ENCODE results near the gene SEMA4D. TPM values are rescaled to one million over a fixed set of nuclear protein-coding genes. Genes with fewer than 3 reads are reported as not detected.

SEMA4D gene
- total RNA-seq, 1 donor from 2014 or later, result 79.7 TPM

DNA sequence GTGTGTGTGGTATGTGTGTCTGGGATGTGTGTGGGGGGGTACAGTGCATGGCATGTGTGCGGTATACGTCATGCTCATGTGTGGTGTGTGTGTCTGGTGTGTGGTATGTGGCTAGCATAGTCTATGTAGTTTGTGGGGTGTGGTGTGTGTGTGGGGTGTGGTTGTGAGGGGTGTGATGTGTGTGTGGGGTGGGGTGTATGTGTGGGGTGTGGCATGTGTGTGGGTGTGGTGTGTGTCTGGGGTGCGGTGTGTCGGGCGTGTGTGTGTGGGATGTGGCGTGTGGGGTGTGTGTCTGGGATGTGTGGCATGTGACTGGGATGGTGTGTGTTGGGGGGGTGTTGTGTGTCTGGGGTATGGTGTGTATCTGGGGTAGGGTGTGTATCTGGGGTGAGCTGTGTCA lies 127.3 kb downstream of the SEMA4D start:
- TF ChIP-seq, protein P1, sequence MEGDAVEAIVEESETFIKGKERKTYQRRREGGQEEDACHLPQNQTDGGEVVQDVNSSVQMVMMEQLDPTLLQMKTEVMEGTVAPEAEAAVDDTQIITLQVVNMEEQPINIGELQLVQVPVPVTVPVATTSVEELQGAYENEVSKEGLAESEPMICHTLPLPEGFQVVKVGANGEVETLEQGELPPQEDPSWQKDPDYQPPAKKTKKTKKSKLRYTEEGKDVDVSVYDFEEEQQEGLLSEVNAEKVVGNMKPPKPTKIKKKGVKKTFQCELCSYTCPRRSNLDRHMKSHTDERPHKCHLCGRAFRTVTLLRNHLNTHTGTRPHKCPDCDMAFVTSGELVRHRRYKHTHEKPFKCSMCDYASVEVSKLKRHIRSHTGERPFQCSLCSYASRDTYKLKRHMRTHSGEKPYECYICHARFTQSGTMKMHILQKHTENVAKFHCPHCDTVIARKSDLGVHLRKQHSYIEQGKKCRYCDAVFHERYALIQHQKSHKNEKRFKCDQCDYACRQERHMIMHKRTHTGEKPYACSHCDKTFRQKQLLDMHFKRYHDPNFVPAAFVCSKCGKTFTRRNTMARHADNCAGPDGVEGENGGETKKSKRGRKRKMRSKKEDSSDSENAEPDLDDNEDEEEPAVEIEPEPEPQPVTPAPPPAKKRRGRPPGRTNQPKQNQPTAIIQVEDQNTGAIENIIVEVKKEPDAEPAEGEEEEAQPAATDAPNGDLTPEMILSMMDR (IDR thresholded peaks at IDR 0.05), result no peak
- no peak overlapping the region for H3K4me3 Mint-ChIP-seq
- POLR2A ChIA-PET, result no interaction called here
- DNase-seq (no peak), ATAC-seq (ENCODE audit: low read depth) (no peak)
- intact Hi-C loops (cut with micrococcal nuclease), result loop anchor here (5.0 kb wide), 1 partner anchor 37 kb away; no protein-coding TSS in a partner anchor
- CTCF ChIA-PET, result no interaction called here
- H3K27me3 Mint-ChIP-seq, result no peaks in the 10 kb centered on the region
- H3K4me1 Mint-ChIP-seq, result peaks cover 23% of the 10 kb centered on the region
- H3K9me3 Mint-ChIP-seq, result no peaks in the 10 kb centered on the region
- no peak overlapping the region for H3K27ac Mint-ChIP-seq
- peaks cover 1% of the 10 kb centered on the region for H3K36me3 Mint-ChIP-seq (ENCODE audit: low read depth)

- CTCF ChIA-PET, result interaction anchor here (0.8 kb wide), 1 partner anchor 60 kb away, joined by 3 read pairs; no protein-coding TSS in a partner anchor
- POLR2A ChIA-PET, result no interaction called here
- intact Hi-C loops (cut with micrococcal nuclease), result no loop called here
- Mint-ChIP-seq H3K36me3 (ENCODE audit: low read depth) (no peaks in the 10 kb centered on the region), H3K9me3 (no peaks in the 10 kb centered on the region), H3K4me1 (peaks cover 8% of the 10 kb centered on the region), H3K27ac (no peak overlapping the region), H3K27me3 (no peaks in the 10 kb centered on the region), H3K4me3 (no peak overlapping the region)
- DNase-seq (no peak), ATAC-seq (ENCODE audit: low read depth) (no peak)
- TF ChIP-seq, protein P1 (IDR thresholded peaks at IDR 0.05), result no peak
Observed at GRCh38 chr9:89368978-89369377, 128.9 kb downstream of the SEMA4D start.

GRCh38 chr9:89368550-89368949 lies 129.4 kb downstream of the SEMA4D start:
- Mint-ChIP-seq H3K27me3 (no peaks in the 10 kb centered on the region), H3K27ac (no peak overlapping the region), H3K4me1 (peaks cover 6% of the 10 kb centered on the region), H3K9me3 (no peaks in the 10 kb centered on the region), H3K36me3 (ENCODE audit: low read depth) (no peaks in the 10 kb centered on the region), H3K4me3 (no peak overlapping the region)
- ChIA-PET POLR2A (no interaction called here), CTCF (no interaction called here)
- TF ChIP-seq, protein P1 (IDR thresholded peaks at IDR 0.05), result no peak
- intact Hi-C loops (cut with micrococcal nuclease), result no loop called here
- ATAC-seq (ENCODE audit: low read depth), result no peak
- no peak for DNase-seq

DNA sequence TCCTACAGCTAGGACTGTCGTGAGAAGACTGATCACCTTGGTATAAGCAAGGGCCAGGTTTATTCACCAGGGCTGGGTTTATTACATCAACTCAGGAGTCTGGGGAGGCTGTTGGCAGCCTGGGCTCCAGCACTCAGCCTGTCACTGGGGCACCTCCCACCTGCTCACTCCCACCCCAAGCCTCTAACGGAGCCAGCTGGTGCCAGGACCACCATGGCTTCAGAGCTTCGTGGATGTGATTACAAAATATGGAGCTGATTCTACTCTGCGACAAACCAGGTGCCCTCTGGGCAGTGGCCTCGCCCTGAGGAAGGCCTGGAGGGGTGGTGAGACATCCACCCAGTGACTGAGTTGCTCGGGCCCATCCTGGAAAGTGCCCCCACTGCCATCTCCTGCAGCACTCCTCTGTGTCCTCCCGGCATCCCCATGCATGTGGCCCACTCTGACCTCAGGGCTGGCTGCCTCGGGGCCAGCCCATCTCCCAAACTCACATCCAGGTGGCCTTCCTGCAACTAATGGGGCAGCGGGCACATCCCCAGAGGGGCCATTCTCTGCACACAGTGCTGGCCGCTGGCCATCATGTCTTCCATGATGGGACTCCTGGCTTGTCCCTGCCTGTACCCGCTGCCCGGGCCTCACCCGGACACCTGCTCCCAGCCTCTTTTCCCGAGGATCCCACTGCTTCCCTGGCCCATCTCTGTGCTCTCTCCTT lies 130.0 kb downstream of the SEMA4D start:
- Mint-ChIP-seq H3K9me3 (no peaks in the 10 kb centered on the region), H3K4me1 (peaks cover 3% of the 10 kb centered on the region), H3K36me3 (ENCODE audit: low read depth) (no peaks in the 10 kb centered on the region), H3K27me3 (no peaks in the 10 kb centered on the region), H3K4me3 (no peak overlapping the region), H3K27ac (no peak overlapping the region)
- intact Hi-C loops (cut with micrococcal nuclease), result no loop called here
- ChIA-PET CTCF (no interaction called here), POLR2A (no interaction called here)
- DNase-seq (no peak), ATAC-seq (ENCODE audit: low read depth) (no peak)
- TF ChIP-seq, protein P1 (IDR thresholded peaks at IDR 0.05), result no peak

DNA sequence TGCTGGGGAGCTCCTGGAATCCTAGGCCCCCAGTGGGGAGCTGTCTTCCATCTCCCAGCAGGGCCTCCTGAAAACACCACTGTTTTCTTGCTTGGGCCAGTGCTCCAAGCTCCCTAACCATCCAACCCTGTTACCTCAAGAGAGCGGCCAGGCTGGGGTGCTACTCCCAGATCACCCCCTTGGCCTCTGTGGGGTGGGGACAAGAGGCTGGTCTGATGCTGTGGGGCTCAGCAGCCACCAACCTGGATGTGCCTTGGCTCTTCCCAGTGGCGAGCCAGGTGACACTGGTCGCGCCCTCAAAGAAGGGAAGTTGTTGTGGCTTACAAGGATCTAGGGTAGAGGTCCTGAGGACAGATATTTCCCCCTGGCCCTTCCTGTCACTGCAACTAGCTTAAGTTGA lies 130.6 kb downstream of the SEMA4D start:
- Mint-ChIP-seq H3K27ac (no peak overlapping the region), H3K9me3 (no peaks in the 10 kb centered on the region)
- no peak for ATAC-seq (ENCODE audit: low read depth)

More for the DNA sequence above, 130.6 kb downstream of the SEMA4D start:
- H3K4me1 Mint-ChIP-seq, result peaks cover under 1% of the 10 kb centered on the region
- peaks cover 2% of the 10 kb centered on the region for H3K36me3 Mint-ChIP-seq (ENCODE audit: low read depth)
- intact Hi-C loops (cut with micrococcal nuclease), result no loop called here
- TF ChIP-seq, protein P1 (IDR thresholded peaks at IDR 0.05), result no peak
- CTCF ChIA-PET, result no interaction called here
- POLR2A ChIA-PET, result interaction anchor here (1.0 kb wide), 1 partner anchor 8 kb away, joined by 4 read pairs; no protein-coding TSS in a partner anchor
- no peaks in the 10 kb centered on the region for H3K27me3 Mint-ChIP-seq
- no peak overlapping the region for H3K4me3 Mint-ChIP-seq
- no peak for DNase-seq

Measured in activated B cell treated with CpG ODN at 0.5 μM for 24 hours (primary cell).